HepG2 (cell line): Measurements from ENCODE around the gene FBXL20. TPM values are rescaled to one million over a fixed set of nuclear protein-coding genes. Genes with fewer than 3 reads are reported as not detected.

Experiments used
- FOXK1 ChIP-seq: sonication (generic); formaldehyde crosslinking; IDR thresholded peaks from 2 replicates; pipeline ENCODE4 v1.4.0; 2020; ENCODE audit warnings: low read depth, missing genetic modification reagents, borderline replicate concordance
- SMAD1 ChIP-seq: sonication (generic); formaldehyde crosslinking; IDR thresholded peaks from 2 replicates; pipeline ENCODE4 v1.4.0; 2020; ENCODE audit warnings: missing genetic modification reagents, low read depth, mild to moderate bottlenecking, borderline replicate concordance
- ZFP36 ChIP-seq: fragments of 150-350 bp; IDR thresholded peaks from 2 replicates; pipeline ENCODE4 v1.6.1; 2018; ENCODE audit warnings: borderline replicate concordance, low read length, low read depth; ENCODE audit not compliant: partially characterized antibody
- ZNF10 ChIP-seq: sonication (generic); formaldehyde crosslinking; IDR thresholded peaks from 2 replicates; pipeline ENCODE4 v1.4.0; 2020; ENCODE audit warnings: mild to moderate bottlenecking, low read depth, missing genetic modification reagents, borderline replicate concordance
- ZNF431 ChIP-seq: sonication (generic); formaldehyde crosslinking; IDR thresholded peaks from 2 replicates; pipeline ENCODE4 v1.9.0; 2022; ENCODE audit warnings: missing genetic modification reagents, low read depth, mild to moderate bottlenecking, borderline replicate concordance
- polyA plus RNA-seq, 8 experiments: library from polyadenylated mRNA; depleted of rRNA in 3 of 8; stranded (reverse) in 7 of 8; unstranded in 1 of 8; fragments of >200 nt; fragmentation: Illumina TruSeq in 4 of 8; extraction: Trizol in 4 of 8; gene quantifications; 2 replicates each; pipeline versions ENCODE4 v1.2.1 to v1.2.3, GENCODE V29; 2011 to 2016; ENCODE audit warnings: low read depth in 4 of 8, missing spikeins in 1 of 8, mixed read lengths in 1 of 8; ENCODE audit not compliant: insufficient read depth in 1 of 8
- total RNA-seq, 5 experiments: library from RNA; depleted of rRNA; stranded (reverse); fragments of >200 nt; fragmentation: Illumina TruSeq; extraction: Trizol; gene quantifications; 2 replicates each; pipeline ENCODE4 v1.2.3, GENCODE V29; 2016; ENCODE audit warnings: low read depth in 1 of 5
- TF ChIP-seq, protein P1 (sequence below): sonication (generic); formaldehyde crosslinking; conservative IDR thresholded peaks from 2 replicates; pipeline ENCODE4 v1.5.0; 2020; ENCODE audit warnings: missing genetic modification reagents
- TF ChIP-seq, protein P2 (sequence below): sonication (generic); formaldehyde crosslinking; IDR thresholded peaks from 2 replicates; pipeline ENCODE4 v1.4.0; 2020; ENCODE audit warnings: missing genetic modification reagents
- TF ChIP-seq, protein P3 (sequence below): sonication (generic); formaldehyde crosslinking; IDR thresholded peaks from 2 replicates; pipeline ENCODE4 v1.8.0; 2022; ENCODE audit warnings: mild to moderate bottlenecking, missing genetic modification reagents, moderate library complexity
- TF ChIP-seq, protein P4 (sequence below): sonication (generic); formaldehyde crosslinking; IDR thresholded peaks from 2 replicates; pipeline ENCODE4 v1.4.0; 2020; ENCODE audit warnings: missing genetic modification reagents
- TF ChIP-seq, protein P5 (sequence below): sonication (generic); formaldehyde crosslinking; IDR thresholded peaks from 2 replicates; pipeline ENCODE4 v1.5.0; 2020; ENCODE audit warnings: mild to moderate bottlenecking, missing genetic modification reagents

Gene FBXL20
- total and polyA plus RNA-seq, 2 of the 13 experiments (the other 11 are each of a cell fraction or from before 2014, with no cell fraction given): 10.2 to 10.3 TPM

DNA sequence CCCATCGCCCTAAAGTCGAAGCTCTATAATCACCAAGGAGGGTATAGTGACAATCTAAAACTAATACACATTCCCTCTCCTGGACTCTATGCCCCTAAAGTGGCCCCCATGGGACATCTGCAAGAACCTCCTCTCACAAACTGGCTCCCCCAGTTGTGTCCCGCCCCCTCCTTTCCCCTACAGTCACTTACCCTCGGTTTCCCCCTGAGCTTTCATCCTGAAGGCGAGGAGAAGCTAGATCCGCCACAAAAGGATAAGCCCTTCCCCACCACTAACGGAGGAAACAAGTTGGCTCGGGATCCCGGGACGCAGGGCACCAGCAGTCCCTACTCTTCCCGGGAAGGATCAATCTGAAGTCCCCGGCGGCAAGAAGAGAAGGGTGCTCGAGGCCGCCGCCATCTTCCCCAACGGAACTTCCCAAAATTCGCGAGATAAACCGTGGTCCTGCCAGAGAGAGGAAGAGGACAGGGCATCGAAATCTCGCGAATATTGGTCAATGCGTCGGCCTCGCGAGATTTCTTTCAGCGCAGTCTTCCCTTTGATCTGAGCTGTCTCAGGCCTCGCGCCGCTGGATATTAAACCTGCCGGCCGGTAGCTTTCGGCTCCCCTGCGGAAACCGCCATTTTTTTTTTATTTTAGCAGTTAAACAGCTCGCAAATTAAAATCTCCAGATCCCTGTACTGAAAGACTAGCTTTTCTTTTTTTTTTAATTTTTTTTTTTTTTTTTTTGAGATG lies 49.6 kb upstream of the FBXL20 start, which contains the start of gene MED1 (continued):
- TF ChIP-seq ZFP36 (no peak), ZNF10 (CRISPR knock-in tag) (no peak), SMAD1 (CRISPR knock-in tag) (no peak), FOXK1 (CRISPR knock-in tag) (no peak), ZNF431 (CRISPR knock-in tag) (0 out of 2 replicates have a peak, but pooled peaks have one; percentile 69)
- TF ChIP-seq, protein P1, sequence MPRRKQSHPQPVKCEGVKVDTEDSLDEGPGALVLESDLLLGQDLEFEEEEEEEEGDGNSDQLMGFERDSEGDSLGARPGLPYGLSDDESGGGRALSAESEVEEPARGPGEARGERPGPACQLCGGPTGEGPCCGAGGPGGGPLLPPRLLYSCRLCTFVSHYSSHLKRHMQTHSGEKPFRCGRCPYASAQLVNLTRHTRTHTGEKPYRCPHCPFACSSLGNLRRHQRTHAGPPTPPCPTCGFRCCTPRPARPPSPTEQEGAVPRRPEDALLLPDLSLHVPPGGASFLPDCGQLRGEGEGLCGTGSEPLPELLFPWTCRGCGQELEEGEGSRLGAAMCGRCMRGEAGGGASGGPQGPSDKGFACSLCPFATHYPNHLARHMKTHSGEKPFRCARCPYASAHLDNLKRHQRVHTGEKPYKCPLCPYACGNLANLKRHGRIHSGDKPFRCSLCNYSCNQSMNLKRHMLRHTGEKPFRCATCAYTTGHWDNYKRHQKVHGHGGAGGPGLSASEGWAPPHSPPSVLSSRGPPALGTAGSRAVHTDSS: no peak
- TF ChIP-seq, protein P2, sequence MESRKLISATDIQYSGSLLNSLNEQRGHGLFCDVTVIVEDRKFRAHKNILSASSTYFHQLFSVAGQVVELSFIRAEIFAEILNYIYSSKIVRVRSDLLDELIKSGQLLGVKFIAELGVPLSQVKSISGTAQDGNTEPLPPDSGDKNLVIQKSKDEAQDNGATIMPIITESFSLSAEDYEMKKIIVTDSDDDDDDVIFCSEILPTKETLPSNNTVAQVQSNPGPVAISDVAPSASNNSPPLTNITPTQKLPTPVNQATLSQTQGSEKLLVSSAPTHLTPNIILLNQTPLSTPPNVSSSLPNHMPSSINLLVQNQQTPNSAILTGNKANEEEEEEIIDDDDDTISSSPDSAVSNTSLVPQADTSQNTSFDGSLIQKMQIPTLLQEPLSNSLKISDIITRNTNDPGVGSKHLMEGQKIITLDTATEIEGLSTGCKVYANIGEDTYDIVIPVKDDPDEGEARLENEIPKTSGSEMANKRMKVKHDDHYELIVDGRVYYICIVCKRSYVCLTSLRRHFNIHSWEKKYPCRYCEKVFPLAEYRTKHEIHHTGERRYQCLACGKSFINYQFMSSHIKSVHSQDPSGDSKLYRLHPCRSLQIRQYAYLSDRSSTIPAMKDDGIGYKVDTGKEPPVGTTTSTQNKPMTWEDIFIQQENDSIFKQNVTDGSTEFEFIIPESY (CRISPR knock-in tag): no peak
- TF ChIP-seq, protein P3, sequence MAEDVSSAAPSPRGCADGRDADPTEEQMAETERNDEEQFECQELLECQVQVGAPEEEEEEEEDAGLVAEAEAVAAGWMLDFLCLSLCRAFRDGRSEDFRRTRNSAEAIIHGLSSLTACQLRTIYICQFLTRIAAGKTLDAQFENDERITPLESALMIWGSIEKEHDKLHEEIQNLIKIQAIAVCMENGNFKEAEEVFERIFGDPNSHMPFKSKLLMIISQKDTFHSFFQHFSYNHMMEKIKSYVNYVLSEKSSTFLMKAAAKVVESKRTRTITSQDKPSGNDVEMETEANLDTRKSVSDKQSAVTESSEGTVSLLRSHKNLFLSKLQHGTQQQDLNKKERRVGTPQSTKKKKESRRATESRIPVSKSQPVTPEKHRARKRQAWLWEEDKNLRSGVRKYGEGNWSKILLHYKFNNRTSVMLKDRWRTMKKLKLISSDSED (CRISPR knock-in tag): no peak
- TF ChIP-seq, protein P4, sequence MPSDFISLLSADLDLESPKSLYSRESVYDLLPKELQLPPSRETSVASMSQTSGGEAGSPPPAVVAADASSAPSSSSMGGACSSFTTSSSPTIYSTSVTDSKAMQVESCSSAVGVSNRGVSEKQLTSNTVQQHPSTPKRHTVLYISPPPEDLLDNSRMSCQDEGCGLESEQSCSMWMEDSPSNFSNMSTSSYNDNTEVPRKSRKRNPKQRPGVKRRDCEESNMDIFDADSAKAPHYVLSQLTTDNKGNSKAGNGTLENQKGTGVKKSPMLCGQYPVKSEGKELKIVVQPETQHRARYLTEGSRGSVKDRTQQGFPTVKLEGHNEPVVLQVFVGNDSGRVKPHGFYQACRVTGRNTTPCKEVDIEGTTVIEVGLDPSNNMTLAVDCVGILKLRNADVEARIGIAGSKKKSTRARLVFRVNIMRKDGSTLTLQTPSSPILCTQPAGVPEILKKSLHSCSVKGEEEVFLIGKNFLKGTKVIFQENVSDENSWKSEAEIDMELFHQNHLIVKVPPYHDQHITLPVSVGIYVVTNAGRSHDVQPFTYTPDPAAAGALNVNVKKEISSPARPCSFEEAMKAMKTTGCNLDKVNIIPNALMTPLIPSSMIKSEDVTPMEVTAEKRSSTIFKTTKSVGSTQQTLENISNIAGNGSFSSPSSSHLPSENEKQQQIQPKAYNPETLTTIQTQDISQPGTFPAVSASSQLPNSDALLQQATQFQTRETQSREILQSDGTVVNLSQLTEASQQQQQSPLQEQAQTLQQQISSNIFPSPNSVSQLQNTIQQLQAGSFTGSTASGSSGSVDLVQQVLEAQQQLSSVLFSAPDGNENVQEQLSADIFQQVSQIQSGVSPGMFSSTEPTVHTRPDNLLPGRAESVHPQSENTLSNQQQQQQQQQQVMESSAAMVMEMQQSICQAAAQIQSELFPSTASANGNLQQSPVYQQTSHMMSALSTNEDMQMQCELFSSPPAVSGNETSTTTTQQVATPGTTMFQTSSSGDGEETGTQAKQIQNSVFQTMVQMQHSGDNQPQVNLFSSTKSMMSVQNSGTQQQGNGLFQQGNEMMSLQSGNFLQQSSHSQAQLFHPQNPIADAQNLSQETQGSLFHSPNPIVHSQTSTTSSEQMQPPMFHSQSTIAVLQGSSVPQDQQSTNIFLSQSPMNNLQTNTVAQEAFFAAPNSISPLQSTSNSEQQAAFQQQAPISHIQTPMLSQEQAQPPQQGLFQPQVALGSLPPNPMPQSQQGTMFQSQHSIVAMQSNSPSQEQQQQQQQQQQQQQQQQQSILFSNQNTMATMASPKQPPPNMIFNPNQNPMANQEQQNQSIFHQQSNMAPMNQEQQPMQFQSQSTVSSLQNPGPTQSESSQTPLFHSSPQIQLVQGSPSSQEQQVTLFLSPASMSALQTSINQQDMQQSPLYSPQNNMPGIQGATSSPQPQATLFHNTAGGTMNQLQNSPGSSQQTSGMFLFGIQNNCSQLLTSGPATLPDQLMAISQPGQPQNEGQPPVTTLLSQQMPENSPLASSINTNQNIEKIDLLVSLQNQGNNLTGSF: peak; percentile 84; the same call in 1 of the 2 replicates
- TF ChIP-seq, protein P5, sequence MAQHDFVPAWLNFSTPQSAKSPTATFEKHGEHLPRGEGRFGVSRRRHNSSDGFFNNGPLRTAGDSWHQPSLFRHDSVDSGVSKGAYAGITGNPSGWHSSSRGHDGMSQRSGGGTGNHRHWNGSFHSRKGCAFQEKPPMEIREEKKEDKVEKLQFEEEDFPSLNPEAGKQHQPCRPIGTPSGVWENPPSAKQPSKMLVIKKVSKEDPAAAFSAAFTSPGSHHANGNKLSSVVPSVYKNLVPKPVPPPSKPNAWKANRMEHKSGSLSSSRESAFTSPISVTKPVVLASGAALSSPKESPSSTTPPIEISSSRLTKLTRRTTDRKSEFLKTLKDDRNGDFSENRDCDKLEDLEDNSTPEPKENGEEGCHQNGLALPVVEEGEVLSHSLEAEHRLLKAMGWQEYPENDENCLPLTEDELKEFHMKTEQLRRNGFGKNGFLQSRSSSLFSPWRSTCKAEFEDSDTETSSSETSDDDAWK (CRISPR knock-in tag): no peak
